AG10803 (cell line): ENCODE data around the gene DCAF16.

Experiments
- DNase-seq: peaks from one replicate; pipeline ENCODE4 v3.0.0; 2010; ENCODE audit warnings: low read depth
- H3K4me3 ChIP-seq: 2 replicates; pipeline ENCODE4 v1.5.1; 2011; ENCODE audit warnings: mild to moderate bottlenecking, low read length, control low read depth
- TF ChIP-seq, protein P1 (sequence below): conservative IDR thresholded peaks from 2 replicates; pipeline ENCODE4 v1.5.1; 2011; ENCODE audit warnings: mild to moderate bottlenecking, low read length, control low read depth, inconsistent platforms

The DCAF16 gene

DNA sequence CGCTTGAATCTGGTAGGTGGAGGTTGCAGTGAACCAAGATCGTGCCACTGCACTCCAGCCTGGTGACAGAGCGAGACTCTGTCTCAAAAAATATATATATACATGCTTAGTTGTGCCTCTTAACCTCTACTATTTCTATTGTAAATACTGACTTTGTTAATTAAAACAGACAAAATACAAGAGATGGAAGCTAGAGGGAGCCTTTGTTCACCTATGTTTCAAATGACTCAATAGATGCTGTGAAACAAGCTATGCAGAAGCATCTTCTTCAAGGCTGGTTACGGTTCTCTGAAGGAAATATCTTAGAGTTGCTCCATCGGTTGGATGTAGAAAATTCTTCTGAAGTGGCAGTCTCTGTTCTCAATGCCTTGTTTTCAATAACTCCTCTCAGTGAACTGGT is 6.5 kb upstream of the DCAF16 start:
- DNase-seq, result peak; percentile 87
- peak overlapping the region; percentile 23; the same call in 1 of the 2 replicates for H3K4me3 ChIP-seq
- TF ChIP-seq, protein P1, sequence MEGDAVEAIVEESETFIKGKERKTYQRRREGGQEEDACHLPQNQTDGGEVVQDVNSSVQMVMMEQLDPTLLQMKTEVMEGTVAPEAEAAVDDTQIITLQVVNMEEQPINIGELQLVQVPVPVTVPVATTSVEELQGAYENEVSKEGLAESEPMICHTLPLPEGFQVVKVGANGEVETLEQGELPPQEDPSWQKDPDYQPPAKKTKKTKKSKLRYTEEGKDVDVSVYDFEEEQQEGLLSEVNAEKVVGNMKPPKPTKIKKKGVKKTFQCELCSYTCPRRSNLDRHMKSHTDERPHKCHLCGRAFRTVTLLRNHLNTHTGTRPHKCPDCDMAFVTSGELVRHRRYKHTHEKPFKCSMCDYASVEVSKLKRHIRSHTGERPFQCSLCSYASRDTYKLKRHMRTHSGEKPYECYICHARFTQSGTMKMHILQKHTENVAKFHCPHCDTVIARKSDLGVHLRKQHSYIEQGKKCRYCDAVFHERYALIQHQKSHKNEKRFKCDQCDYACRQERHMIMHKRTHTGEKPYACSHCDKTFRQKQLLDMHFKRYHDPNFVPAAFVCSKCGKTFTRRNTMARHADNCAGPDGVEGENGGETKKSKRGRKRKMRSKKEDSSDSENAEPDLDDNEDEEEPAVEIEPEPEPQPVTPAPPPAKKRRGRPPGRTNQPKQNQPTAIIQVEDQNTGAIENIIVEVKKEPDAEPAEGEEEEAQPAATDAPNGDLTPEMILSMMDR, result peak; percentile 71

DNA sequence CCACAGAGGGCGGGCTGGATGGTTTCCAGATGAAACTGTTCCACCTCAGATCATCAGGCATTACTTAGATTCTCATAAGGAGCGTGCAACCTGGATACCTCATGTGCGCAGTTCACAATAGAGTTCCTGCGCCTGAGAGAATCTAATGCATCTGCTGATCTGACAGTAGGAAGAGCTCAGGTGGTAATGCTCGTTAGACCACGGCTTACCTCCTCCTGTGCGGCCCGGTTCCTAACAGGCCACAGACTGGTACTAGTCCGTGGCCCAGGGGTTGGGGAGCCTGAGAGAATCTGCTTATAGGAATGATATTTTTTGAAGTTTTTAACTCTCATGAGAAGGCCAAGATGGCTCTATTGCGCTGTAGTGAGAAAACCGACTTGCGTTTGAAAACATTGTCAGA is 5.6 kb upstream of the DCAF16 start:
- TF ChIP-seq, protein P1, result no peak
- DNase-seq, result no peak
- H3K4me3 ChIP-seq, result no peak overlapping the region

DNA sequence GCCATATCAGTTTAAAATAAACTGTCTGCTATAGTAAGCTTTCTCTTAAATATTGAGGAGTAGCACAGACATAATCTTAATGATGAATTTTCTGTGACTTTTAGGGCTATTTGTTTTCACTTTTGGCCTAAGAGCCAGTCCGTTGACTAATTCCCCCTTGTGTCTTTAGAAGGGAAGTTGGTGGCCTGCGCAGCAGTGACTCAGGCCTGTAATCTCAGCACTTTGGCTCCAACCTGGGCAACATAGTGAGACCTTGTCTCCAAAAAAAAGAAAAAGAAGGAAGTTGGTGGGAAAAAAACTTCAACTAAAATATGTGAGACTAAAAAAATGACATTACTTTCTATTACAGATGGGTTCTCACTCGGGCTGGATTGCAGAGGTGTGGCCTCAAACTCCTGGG is 3.6 kb upstream of the DCAF16 start:
- TF ChIP-seq, protein P1, result no peak
- DNase-seq, result peak; percentile 41
- no peak overlapping the region; the same call in 1 of the 2 replicates for H3K4me3 ChIP-seq

DNA sequence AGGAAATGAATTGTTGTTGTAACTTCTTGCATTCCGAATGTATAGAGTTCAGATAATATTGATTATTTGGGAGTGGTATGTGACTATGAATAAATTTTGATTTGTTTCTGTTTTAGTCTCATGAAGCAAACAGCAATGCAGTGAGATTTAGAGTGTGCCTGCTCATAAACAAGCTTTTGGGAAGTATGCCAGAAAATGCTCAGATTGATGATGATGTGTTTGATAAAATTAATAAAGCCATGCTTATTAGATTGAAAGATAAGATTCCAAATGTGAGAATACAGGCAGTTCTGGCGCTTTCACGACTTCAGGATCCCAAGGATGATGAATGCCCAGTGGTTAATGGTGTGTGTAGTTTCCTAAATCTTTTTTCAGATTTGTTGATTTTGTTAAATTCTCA is 2.2 kb upstream of the DCAF16 start:
- DNase-seq, result no peak
- TF ChIP-seq, protein P1, result no peak
- peak overlapping the region; percentile 14 for H3K4me3 ChIP-seq

DNA sequence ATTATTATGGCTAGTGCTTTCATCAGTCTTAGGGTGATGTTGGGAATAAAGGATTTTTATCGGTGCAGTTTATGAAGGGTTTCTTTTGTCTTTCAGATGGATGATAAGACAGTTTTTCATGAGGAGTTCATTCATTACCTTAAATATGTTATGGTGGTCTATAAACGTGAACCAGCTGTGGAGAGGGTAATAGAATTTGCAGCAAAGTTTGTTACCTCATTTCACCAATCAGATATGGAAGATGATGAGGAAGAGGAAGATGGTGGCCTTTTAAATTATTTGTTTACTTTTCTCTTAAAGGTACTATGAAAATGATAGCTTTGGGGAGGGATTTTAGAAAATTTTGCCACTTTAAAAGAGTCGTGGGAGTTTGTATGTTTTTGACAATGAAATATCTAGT is 1.6 kb upstream of the DCAF16 start:
- peak overlapping the region; percentile 79 for H3K4me3 ChIP-seq
- TF ChIP-seq, protein P1, result no peak
- no peak for DNase-seq

DNA sequence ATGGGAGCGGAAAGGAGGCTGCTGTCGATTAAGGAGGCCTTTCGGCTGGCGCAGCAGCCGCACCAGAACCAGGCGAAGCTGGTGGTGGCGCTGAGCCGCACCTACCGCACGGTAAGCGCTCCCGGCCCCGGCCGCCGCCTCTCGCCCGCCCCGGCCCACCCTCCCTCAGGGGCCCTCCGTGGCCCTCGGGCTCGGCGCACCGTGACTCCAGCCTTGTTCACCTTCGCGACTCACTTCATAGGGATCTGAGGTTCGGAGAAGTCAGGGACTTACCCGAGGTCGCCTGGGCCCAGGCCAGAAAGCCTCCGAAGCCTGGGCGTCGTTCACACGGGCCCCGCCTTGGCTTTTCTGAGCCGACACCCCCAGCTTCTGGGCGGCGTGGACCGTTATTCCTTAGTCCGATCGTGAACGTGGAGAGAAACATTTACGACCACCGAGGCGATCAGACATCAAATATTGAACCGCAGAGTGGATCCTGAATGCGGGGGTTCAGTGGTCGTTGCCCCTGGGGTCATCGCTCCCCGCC is 584 bp upstream of the DCAF16 start:
- TF ChIP-seq, protein P1, result no peak
- DNase-seq, result peak; percentile 13

DNA sequence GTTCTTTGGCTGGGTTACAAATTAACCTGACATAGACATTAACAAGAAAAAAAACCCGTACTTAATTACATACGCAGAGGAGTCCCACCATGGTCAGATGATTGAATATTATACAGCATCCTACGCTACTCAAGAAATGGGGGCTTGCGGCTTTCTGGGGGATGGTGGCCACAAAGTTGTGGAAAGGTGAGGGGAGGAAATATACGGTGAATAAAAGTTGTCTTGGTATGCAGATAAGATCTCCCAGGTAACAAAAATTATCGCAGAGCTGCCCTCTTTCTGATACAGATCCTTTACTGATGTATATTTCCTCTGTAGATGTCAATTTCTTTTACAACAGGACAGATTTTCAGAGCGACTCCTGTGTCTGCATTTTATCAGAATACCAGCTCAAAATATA is 890 bp downstream of the DCAF16 start:
- TF ChIP-seq, protein P1, result no peak
- no peak for DNase-seq
- H3K4me3 ChIP-seq, result peak overlapping the region; percentile 88

More for the DNA sequence above, 584 bp upstream of the DCAF16 start:
- H3K4me3 ChIP-seq, result peak overlapping the region; percentile 79
